GM12878 (cell line): ENCODE data around the gene PDX1.
"Not testable (repeated sequence)": the region's sequence is repeated elsewhere in the genome, so short reads cannot be mapped to it uniquely, and the experiment has no call there.

Experiments
- ATF7 ChIP-seq: fragments of 450-650 bp; IDR thresholded peaks from 2 replicates; pipeline ENCODE4 v1.6.1; 2016; ENCODE audit warnings: low read depth, mild to moderate bottlenecking
- BCLAF1 ChIP-seq: fragments of 450-650 bp; IDR thresholded peaks from 2 replicates; pipeline ENCODE4 v1.6.1; 2017; ENCODE audit warnings: antibody characterized with exemption, mild to moderate bottlenecking, moderate library complexity
- CREB1 ChIP-seq: IDR thresholded peaks from 2 replicates; pipeline ENCODE4 v1.6.1; 2012; ENCODE audit warnings: low read depth, mild to moderate bottlenecking, inconsistent platforms
- CTCF ChIP-seq, 3 experiments: IDR thresholded peaks in 2 of 3; conservative IDR thresholded peaks in 1 of 3; 2 replicates each; pipeline ENCODE4 v1.5.1; 2011; ENCODE audit warnings: low read depth in 3 of 3, low read length in 3 of 3, mild to moderate bottlenecking in 3 of 3, control low read depth in 2 of 3, moderate library complexity in 2 of 3, inconsistent platforms in 1 of 3, mixed read lengths in 1 of 3; ENCODE audit not compliant: control insufficient read depth in 2 of 3, insufficient read depth in 1 of 3; ENCODE audit errors: extremely low read depth in 1 of 3
- FOXM1 ChIP-seq: IDR thresholded peaks from 2 replicates; pipeline ENCODE4 v1.6.1; 2012; ENCODE audit warnings: low read depth, mild to moderate bottlenecking, inconsistent platforms, low read length, moderate library complexity
- MYC ChIP-seq: IDR thresholded peaks from 2 replicates; pipeline ENCODE4 v1.6.1; 2011; ENCODE audit warnings: mild to moderate bottlenecking, low read length, moderate library complexity, inconsistent platforms; ENCODE audit not compliant: insufficient read depth, insufficient replicate concordance, insufficient read length, severe bottlenecking
- POLR2A ChIP-seq: IDR thresholded peaks from 2 replicates; pipeline ENCODE4 v1.6.1; 2011; ENCODE audit warnings: low read depth, mild to moderate bottlenecking, low read length
- REST ChIP-seq: IDR thresholded peaks from 2 replicates; pipeline ENCODE4 v1.6.1; 2012; ENCODE audit warnings: mild to moderate bottlenecking, low read depth, low read length
- SUZ12 ChIP-seq: fragments of 200-600 bp; sonication (generic); IDR thresholded peaks from one replicate; pipeline ENCODE4 v1.6.1; 2018; ENCODE audit warnings: antibody characterized with exemption, mild to moderate bottlenecking; ENCODE audit not compliant: unreplicated experiment
- TCF12 ChIP-seq: IDR thresholded peaks from 2 replicates; pipeline ENCODE4 v1.6.1; 2011; ENCODE audit warnings: low read depth, mild to moderate bottlenecking, low read length

- TF ChIP-seq SUZ12; TCF12; FOXM1; MYC; POLR2A; CTCF (IDR thresholded peaks at IDR 0.05 in 2 of 3, conservative IDR thresholded peaks at IDR 0.05 in 1 of 3; ENCODE audit: control insufficient read depth in 2 of 3, extremely low read depth in 1 of 3, insufficient read depth in 1 of 3, low read depth in 3 of 3, low read length in 3 of 3); BCLAF1; REST; CREB1; ATF7: not testable (repeated sequence)
Observed at GRCh38 chr13:27964206-27964605, 44.4 kb downstream of the PDX1 start.
